Measurements from ENCODE around the gene P2RX2.

P2RX2 gene

DNA sequence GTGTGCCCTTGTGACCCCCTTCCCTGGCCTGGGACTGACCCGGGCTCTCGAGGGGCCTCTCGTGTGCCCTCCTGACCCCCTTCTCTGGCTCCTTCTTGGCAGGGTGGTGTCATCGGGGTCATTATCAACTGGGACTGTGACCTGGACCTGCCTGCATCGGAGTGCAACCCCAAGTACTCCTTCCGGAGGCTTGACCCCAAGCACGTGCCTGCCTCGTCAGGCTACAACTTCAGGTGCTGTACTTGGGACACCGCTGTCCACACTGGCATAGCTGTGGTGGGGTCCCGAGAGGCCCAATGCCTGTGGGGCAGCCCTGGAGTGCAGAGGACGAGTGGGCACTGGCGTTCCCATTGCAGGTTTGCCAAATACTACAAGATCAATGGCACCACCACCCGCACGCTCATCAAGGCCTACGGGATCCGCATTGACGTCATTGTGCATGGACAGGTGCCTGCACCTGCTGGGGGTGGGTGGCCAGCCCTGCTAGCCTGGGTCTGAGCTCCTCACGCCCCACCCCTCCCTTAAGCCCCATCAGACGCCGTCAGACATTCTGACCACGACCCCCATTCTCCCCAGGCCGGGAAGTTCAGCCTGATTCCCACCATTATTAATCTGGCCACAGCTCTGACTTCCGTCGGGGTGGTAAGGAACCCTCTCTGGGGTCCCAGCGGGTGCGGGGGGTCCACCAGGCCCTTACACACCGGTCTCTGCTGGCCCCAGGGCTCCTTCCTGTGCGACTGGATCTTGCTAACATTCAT lies 2.5 kb downstream of the P2RX2 start:
- DNase-seq = no peak

DNA sequence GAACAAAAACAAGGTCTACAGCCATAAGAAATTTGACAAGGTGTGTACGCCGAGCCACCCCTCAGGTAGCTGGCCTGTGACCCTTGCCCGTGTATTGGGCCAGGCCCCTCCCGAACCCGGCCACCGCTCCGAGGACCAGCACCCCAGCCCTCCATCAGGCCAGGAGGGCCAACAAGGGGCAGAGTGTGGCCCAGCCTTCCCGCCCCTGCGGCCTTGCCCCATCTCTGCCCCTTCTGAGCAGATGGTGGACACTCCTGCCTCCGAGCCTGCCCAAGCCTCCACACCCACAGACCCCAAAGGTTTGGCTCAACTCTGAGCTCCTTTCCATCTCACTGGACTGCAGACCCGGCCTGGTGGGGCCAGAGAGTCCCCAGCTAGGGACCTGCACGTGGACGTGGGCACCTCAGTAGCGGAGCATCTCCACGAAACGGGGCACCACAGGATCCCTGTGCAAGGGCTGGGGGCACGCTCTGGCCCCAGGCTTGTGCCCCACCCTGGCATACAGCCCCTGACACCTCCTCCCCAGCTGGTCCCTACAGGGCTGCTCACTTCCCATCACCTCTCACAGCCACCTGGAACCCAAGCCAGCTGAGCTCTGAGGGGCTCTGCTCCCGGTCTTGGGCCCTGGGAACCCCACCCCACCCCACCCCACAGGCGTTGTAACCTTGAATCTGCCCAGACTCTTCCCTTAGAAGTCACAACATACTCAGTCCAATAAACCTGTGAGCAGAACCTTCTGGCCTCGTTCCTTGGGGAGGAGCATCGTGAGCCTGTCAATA lies 3.3 kb downstream of the P2RX2 start:
- DNase-seq = no peak

DNA sequence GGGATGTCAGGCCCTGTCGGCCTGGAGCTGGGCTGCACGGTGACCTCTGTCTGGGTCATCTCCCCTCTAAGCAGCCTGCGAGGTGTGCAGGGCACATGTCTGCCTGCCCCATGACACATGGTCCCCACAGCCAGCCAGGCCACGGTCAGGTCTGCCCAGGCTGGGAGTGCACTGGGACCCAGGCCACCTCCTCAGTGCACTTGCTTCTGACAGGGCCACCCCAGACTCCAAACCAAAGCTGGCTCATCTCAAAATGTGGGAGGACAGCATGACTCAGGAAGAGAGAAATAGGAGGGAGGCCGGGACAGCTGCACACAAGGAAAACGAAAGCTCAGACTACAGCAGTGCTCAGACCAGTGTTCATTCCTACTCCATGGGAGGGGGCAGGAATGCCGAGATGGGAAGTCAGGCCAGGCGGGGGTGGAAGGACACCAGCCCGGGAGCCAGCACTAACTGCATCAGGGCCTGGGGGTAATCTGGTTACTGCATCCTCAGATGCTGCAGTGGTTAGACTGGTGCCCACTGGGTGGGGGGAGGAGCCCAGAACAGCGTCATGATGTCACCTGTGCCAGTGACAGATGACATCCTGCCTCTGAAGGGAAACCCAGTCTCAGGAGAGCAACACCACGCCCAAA lies 4.0 kb downstream of the P2RX2 start:
- DNase-seq = peak; percentile 46

DNA sequence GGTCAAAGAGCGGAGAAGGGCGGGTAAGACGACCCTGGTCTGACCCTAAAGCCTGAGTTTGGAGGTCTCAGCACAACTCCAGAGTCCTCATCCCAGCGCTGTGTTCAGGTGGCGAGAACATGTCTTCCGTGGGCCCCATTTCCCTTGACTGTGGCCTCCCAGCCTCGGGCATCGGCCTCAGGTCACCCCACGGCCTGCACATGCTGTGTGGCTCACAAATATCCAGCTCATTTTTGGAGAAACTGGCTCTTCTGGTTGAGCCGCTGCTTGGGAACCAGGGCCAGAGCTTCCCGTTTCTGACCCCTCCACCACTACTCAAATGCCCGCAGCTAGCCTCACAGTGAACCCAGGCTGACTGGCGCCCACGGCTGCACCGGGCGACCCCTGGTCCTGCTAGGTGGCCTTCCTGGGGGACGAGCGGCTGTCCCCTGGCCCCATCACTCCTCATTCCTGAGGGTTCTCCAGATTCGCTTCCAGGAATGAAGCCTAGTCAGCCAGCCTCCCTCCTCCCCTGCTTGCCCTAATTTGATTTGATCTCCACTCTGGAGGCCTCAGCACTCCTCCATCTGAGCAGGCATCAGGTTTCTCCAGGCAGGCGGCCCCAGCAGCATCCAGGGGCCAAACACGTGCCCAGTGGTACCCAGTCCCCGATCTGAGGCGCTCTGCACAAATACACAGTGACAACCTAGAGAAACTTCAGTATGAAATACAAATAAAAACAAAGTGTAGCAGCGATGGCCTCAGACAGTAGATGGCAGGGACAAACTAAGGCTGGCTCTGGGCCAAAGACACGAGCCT lies 4.7 kb downstream of the P2RX2 start:
- DNase-seq = no peak

DNA sequence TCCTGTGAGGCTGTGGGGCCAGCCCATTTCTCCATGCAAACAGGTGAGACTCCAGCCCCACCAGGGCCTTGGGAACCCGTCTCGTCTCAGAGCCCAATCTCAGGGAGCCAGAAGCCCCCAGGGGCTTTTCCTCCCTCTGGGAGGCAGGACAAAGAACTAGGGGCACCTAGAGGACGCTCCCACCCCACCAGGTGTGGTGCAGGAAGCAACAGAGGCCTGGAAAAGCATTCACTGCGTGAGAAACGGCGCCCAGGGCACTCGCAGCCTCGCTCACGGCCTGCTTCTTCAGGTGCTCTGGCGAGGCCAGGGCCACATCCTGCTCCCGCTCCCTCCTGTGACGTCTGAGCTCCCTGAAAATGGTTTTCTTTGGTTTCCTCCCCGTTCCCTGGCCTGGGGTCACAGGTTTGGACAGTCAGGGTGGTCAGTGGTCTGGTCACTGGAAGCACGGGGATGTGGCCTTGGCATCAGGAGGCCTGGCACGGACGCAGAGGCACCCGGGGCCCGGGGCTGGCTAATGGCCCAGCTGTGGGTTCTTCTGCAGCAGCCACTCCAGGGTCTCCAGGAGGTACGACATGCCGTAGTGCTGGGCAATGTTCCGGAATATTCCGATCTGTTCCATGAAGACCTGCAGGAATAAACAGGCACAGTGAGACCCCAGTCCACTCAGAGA lies 5.7 kb downstream of the P2RX2 start:
- DNase-seq = no peak

DNA sequence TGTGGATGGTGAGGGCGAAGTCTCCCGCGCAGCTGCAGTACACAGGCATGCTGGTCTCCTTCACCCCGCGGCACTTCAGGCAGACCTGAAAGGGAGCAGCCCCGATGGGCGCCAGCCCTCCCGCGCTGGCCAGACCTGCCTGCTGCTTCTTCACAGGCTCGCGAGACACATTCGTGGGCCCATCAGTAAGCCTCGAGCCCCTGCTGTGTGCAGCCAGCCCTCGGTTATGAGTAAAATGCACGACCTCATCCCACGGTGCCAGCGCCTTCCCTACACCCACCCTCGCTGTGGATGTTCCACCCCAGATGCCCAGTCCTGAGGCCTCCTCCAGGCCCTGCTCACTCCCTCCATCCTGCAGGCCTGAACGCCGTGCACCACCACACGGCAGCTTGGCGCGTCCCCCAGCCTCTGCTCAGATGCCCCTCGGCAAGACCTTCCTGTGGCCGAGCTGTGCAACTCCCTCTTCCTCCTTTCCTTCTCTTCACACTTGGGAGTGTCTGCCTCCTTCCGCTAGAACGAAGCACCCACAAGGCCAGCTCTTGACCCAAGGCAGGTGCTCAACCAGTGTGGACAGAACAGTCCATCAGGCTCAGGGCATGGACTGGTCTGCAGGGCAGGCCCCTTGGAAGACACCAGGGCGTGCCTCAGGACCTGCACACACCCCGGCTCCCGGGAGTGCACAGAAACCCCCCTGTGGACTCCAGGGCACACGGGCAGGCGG lies 6.5 kb downstream of the P2RX2 start:
- no peak for DNase-seq

DNA sequence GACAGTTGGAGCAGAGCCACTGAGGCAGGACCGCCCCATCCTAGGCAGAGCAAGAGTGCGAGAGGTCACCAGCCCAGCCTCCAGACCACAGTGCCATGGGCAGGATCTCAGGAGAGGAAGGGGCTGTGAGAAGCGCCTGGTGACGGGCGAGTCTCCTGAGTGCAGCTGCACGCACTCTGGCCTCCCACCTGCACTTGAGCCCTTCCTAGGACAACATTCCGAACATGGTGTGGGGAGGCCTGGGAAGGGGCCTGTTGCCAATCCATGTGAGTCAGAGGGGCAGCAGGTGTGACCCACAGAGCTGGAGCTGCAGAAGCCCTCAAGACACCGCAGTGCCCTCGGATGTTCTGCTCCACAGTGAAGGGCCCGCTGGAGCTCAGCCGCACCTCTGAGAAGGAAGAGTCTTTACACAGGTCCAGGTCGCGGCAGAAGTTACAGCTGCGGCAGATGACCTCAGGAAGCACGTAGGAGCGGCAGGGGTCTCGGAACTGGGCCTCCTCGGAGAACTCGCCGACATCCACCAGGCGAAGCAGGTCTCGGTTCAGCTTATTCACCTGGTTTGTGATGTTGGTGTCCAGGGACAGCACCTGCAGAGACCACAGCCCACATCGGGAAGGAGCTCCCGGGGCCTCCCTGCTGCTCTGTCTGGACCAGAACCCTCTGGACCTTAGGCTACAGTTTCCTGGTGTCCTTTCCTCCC lies 7.3 kb downstream of the P2RX2 start:
- no peak for DNase-seq

DNA sequence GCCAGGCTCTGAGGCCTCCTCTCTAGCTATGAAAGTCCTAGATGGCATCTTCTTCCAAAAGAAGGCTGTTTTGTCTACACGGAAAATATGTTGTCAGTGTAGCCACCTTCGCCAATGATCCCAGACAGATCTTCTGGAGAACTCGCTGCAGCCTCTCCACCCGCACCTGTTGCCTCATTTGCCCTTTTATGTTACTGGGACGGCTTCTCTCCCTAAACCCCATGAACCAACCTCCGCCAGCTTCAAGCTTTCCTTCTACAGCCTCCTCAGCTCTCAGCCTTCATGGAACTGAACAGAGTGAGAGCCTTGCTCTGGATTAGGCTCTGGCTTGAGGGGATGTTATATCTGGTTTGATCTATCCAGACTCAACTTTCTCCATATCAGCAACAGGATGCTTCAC lies 10.8 kb downstream of the P2RX2 start:
- DNase-seq = no peak

DNA sequence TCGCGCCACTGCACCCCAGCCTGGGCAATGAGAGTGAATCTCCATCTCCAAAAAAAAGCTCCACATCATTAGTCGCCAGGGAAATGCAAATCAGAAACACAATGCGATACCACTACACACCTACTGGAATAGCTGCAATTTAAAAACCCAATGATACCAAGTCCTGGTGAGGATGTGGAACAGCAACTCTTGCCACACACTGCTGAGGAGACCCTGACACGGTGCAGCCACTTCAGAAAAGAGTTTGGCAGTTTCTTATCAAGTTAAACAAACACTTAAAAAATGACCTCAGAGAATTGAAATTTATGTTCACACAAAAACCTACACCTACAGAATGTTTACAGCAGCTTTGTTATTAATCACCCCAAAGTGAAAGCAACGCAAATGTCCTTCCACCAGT lies 12.1 kb downstream of the P2RX2 start:
- DNase-seq = no peak

DNA sequence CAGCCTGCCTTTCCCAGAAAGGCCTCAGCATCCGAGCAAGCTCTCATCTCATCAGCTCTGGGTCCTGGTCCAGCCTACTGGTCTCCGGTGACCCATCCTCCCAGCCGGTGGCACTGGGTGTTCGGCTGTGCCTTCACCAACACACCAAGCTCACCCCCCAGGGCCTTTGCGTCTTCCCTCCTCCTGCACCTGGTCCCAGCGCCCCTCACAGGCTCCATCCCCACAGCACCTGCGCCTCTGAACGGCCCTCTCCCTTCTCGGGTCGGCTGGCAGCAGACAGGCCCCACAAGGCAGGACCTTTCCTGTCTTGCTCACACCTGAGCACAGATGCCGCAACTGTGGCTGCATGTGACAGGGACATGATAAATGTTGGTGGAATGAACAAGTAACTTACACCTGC lies 13.1 kb downstream of the P2RX2 start:
- no peak for DNase-seq

DNA sequence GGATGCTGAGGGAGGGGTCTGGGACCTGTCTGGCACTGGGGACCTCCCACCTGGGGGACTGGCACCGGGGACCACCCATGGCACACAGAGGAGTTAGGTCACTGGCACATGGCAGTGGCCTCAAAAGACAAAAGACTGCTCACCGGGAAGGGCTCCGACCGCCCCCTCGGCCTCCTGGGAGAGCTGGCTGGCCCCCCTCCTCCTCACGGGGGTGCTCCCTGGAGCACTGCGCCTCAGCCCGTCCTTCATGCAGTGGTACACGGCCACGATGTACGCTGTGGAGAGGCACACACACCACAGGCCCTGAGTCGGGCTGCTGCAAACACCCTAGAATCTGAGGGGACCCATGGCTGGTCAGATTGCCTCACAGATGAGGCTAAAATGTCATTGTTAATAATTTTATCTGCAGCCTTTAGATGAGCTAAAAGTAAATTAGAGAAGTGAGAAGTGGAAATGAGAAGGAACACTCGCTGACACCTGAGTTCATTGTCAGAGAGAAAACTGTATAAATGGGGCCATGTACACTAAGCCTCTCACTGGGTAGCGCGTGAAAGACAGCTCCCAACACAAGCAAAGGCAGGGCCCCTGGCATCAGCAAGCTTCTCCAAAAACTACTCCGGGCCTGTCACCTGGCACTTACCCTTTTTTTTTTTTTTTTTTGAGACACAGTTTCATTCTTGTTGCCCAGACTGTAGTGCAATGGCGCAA lies 14.1 kb downstream of the P2RX2 start:
- no peak for DNase-seq

DNA sequence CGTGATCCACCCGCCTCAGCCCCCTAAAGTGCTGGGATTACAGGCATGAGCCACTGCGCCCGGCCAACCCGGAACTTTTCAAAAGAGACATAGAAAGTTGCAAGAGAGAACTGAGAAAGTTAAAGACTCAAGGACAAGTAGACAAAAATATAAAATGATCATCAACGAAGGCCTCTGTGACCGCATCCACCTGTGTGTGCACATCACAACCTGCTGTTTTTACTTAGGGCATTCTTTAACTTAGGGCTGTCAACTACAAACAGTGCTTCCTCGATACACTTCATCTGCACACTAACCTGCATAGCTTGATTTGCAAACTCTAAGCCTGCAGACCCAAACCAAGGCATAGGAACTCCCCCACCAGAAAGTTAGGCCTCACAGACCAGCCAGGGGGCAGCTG lies 14.8 kb downstream of the P2RX2 start:
- DNase-seq = no peak

DNA sequence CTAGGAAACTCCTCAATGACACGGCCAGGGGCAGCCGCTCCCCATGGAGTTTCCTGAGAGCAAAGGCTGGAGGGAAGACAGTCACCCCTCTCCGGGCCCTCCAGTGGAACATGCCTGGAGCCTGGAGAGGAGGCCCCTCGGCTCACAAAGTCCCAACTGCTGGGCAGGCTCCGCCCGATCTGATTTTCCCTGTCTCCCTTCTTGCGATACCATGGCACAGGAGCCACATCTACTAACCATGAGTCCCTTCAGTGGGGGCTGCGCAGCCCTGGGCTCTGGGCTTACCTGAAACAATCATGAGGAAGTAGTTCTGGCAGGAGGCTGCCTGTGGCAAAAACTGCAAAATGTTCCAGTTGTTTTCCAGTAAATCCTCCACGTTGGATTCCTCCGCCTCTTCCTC lies 15.3 kb downstream of the P2RX2 start:
- no peak for DNase-seq

DNA sequence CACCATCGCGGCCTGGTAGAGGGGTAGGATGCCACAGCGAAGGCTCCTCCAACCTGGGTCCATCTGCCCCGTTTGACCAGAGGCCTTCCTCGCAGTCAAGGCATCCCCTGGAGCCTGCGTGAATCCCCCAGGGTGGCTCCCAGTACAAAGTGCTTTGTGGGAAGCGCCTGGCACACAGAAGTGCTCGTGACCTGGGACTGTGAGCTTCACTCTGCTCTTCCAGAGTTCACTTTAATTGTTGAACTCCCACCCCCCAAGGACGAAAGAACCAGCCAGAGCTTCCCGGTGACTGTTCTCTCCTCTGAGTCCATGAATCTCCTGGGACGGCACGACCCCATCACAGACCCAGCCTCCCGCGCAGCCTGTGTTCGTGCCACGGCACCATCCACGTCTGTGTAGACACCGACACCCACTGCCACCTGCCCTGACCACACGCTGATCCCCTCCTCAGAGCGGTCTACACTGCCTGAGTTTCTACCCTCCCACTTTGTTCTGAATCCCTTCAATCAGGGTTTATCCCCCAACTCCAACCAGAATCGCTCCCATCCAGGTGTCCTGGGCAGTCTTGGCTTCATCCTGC lies 15.9 kb downstream of the P2RX2 start:
- DNase-seq = no peak

DNA sequence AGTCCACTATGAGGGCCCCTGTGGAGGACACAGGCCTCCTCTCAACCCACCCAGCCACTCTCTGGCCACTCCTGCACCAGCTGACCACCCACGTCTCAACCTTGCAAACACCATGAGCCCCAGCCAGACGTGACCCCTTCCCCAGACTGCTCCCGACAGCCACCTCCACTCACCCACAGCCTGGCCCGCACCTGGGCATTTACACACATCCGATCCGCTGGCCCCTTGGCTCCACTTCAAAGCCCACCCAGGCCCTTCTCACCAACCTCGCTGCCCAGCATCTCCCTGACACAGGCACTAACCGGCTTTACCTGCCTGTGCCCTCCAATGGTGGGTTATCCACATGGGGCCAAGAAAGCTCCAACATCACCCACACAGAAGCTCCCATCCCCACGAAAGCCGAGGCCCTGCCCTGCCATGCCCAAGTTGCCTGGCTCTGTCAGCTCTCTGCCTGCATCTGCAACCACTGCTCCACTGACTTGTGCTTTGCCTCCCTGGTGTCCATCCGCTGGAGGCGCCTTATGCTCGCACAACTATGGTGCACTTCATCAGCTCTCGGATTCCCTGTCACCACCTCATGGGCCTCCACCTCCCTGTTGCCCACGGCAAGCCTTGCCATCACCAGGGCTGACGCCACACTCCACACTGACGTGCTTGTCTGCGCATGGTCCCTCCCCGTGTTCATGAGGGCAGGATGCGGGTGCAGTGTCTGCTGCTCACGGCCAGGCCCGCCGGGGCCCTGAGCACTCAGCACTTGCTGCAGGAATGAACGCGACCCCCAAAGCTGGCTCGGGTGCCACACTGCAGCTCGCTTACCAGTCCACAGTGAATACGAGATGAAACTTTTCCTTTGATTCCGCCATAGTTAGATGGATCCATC lies 16.7 kb downstream of the P2RX2 start:
- DNase-seq = no peak

DNA sequence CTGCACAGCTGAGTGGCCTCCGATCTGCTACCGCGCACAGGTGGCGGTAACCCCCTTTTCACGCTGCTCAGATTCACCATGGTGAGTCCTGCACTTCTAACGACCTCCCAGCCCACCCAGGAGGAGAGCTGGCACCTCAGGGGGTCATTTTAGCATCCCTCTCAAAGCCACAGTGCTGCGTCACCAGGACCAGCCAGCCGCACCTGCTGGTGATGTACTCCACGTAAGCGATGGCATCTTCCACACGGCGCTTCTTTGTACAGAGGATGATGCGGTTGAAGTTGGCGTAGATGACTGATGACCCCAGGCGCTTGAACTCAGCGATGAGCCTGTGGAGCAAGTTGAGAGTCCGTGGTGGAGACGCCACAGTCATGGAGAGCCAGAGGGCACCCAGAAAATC lies 19.2 kb downstream of the P2RX2 start:
- DNase-seq = no peak

DNA sequence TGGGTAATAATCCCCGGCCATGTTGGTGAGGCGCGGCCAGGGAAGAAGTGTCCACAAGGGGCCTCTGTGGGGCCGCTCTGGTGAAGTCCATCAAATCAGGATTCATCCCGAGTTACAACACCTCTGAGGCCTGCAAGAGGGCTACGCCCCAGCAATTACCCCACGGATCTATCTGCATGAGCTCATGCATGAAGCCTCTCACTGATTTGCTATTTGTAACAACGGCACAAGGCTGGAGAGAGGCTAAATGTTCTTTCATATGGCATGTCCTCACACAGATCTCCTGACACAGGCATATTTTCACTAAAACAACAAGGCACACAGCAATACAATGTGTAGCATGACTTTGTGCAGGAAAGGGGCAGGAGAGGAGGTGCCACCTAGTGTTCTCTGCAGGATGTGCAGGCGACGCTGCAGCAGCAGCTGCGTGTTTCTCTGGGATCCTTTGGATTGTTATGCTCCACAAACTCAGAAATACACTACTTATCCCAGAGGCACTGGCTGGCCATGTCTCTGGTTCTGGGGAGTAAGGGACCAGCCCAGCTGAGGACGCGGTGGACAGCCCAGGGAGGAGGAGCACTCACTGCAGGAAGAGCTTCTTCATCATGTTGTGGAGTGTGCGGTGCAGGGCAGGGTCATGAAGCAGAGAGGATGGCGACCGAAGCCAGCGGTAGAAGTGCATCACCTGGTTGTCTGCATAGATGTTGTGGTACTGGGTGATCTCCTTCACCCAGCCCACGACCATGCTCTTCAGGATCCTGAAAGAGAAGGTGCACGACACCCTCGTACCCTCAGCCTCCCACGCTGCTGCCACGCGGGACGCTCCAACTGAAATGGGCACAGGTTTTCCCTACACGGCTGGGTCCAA lies 20.2 kb downstream of the P2RX2 start:
- no peak for DNase-seq

DNA sequence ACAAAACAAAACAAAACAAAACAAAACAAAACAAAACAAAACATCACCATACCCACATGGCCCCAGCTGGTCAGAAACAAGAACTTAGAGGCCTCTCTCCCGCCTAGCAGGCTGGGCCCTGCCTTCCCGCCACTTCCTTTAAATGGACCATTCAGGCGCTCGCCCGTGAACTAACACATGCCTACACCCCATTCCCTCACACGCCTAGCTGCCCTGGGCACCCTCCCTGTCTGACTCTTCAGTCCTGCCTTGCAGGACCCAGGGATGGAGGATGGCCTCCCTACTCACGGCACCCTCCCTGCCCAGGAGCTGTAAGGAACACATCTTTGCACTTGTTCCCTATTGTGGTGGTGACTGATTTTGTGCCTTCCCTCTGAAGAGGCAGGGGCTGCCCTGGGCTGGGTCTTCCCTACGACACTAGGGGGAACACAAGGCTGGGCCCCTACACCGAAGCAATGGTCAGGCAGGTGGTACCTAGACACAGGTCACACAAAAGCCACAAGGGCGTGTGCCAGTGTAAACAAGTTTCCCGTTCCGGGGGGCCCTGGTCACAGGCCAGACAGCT lies 21.5 kb downstream of the P2RX2 start:
- DNase-seq = no peak
